ENCODE measurements around the gene SOX5.
A peak's percentile ranks its signal among the peaks of the same experiment; 100 is the strongest.

The SOX5 gene

DNA sequence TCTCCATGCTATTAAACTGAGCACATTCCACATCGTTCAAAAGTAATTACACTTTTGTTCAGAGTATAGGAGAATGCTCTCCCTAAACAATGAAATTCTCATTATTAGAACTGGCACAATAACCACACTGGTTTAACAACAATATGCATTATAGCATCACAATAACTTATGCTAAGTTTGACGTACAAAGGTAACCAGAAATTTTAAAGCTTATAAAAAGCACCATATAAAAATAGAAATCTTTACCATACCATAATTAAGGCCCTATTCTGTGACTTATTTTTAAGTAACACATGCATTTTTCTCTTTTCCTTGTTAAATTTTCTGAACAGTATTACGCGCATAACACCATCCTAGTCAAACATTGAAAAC is 60.4 kb downstream of the SOX5 start:
- H3K4me3 Mint-ChIP-seq = no peak overlapping the region
- peaks cover 4% of the 10 kb centered on the region for H3K4me1 Mint-ChIP-seq
- no peaks in the 10 kb centered on the region for H3K9me3 Mint-ChIP-seq

DNA sequence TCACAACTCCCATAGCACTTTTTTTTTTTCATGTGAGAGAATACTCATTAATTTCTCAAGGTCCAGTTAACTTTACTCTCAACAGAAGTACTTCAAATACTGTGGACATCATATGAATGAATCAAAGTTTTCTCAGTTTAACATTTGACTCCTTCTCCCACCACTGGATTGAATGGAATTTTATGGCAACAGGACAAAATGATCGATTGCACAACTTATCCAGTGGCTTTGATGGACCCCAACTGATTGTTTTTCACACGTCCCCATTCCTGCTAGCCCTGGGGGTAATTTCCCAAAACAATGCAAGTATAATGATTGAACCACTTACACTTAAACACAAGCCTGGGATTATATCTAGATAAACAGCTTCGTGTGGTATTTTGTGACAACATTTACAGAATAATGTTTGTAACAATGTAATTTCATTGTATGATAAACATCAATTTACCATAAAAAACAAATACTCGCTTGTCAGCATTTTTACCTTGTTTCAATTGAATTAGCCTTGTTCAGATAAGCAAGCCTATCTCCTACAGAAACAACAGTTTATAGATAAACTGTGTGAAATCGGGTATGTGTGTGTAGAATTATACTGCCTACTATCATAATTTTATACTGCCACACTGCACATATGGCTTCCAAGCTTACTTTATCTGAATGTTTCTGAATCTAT is 60.9 kb downstream of the SOX5 start:
- Mint-ChIP-seq H3K4me3 (no peak overlapping the region), H3K36me3 (ENCODE audit: low read depth) (peaks cover 14% of the 10 kb centered on the region), H3K9me3 (no peaks in the 10 kb centered on the region), H3K27ac (peak overlapping the region; percentile 2), H3K4me1 (peaks cover 4% of the 10 kb centered on the region), H3K27me3 (ENCODE audit: low read depth, poor library complexity) (no peaks in the 10 kb centered on the region)
- TF ChIP-seq, protein P1, sequence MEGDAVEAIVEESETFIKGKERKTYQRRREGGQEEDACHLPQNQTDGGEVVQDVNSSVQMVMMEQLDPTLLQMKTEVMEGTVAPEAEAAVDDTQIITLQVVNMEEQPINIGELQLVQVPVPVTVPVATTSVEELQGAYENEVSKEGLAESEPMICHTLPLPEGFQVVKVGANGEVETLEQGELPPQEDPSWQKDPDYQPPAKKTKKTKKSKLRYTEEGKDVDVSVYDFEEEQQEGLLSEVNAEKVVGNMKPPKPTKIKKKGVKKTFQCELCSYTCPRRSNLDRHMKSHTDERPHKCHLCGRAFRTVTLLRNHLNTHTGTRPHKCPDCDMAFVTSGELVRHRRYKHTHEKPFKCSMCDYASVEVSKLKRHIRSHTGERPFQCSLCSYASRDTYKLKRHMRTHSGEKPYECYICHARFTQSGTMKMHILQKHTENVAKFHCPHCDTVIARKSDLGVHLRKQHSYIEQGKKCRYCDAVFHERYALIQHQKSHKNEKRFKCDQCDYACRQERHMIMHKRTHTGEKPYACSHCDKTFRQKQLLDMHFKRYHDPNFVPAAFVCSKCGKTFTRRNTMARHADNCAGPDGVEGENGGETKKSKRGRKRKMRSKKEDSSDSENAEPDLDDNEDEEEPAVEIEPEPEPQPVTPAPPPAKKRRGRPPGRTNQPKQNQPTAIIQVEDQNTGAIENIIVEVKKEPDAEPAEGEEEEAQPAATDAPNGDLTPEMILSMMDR (IDR thresholded peaks at IDR 0.05) = no peak
- no peak for DNase-seq

More for the DNA sequence above, 60.4 kb downstream of the SOX5 start:
- H3K36me3 Mint-ChIP-seq (ENCODE audit: low read depth) = peaks cover 17% of the 10 kb centered on the region
- TF ChIP-seq, protein P1 (IDR thresholded peaks at IDR 0.05) = no peak
- H3K27ac Mint-ChIP-seq = no peak overlapping the region
- no peaks in the 10 kb centered on the region for H3K27me3 Mint-ChIP-seq (ENCODE audit: low read depth, poor library complexity)
- DNase-seq = no peak

DNA sequence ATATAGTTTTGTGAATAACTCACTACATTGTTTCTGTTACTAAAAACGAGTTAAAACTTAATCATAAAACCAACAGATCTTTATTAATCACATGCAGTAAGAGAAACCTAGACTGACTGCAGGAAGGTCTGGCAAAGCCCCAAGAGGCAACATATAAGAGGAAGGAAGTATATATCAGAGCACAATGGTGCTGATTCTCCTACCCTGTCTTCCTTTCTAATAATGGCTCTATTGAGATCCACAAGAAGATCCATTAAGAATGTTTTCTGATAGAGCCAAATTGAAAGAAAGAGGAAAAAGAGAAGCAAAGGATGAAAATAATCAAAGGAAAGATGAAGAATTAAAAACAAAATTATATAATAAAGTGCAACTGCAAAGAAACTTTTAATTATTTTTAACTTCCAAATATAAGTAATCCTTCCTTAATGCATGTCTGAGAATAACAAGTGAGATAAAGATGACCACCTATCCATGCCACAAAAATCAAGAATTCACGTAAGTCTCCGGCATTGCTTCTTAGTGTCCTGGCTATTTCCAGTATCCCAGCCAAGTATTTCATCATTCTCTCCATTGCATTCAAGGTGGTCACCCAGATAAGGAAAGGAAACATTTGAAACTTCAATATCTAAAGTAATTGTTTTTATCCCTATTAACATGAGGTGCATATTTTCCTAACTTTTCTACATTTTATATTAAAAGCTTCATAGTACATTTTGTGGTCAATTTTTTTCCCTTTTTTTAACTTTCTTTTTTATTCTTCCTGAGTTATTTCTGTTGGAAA is 62.2 kb downstream of the SOX5 start:
- Mint-ChIP-seq H3K9me3 (no peaks in the 10 kb centered on the region), H3K4me1 (peaks cover 4% of the 10 kb centered on the region), H3K27ac (no peak overlapping the region), H3K4me3 (no peak overlapping the region), H3K36me3 (ENCODE audit: low read depth) (peaks cover 6% of the 10 kb centered on the region), H3K27me3 (ENCODE audit: low read depth, poor library complexity) (no peaks in the 10 kb centered on the region)
- TF ChIP-seq, protein P1 (IDR thresholded peaks at IDR 0.05) = no peak
- DNase-seq = no peak

DNA sequence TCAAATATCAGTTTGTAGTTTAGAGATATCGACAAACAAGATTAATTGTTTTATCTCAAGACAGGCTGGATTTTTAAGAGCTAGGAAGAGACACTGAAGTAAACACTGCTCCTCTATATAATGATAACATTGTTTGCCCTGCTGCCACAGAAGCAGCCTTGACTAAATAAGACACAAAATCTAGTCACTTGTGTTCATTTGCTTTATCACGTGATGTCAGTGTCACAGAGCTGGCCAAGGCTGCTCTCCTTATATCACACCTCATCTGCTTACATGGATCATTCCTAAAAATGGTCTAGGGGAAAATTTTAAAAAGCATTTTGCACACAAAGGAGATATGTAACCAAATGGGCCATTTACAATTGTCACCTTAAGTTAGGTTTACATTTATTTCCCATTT is 64.1 kb downstream of the SOX5 start:
- TF ChIP-seq, protein P1 (IDR thresholded peaks at IDR 0.05) = no peak
- no peak overlapping the region for H3K27ac Mint-ChIP-seq
- no peak for DNase-seq
- no peaks in the 10 kb centered on the region for H3K9me3 Mint-ChIP-seq
- peaks cover under 1% of the 10 kb centered on the region for H3K36me3 Mint-ChIP-seq (ENCODE audit: low read depth)
- no peaks in the 10 kb centered on the region for H3K27me3 Mint-ChIP-seq (ENCODE audit: low read depth, poor library complexity)
- no peak overlapping the region for H3K4me3 Mint-ChIP-seq
- H3K4me1 Mint-ChIP-seq = peaks cover 9% of the 10 kb centered on the region

DNA sequence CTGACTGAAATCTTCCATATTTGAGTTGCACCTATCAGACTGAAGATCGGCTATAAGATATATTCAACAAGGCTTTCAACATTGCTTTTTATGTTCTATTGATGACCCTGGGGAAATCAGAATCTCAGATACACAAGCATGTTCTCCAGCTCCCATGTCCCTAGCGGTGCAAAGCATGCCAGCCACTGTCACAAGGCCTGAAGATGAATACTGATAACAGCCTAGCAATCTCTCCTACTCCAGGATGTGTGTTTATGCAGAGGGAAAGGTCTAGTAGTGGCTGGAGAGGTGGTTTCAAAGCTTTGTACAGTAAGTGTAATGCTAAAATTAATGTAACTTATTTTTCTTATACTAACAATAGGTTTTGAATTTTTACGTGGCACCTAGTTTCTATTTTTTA is 64.6 kb downstream of the SOX5 start:
- Mint-ChIP-seq H3K4me3 (no peak overlapping the region), H3K27me3 (ENCODE audit: low read depth, poor library complexity) (no peaks in the 10 kb centered on the region), H3K4me1 (peaks cover 9% of the 10 kb centered on the region), H3K36me3 (ENCODE audit: low read depth) (no peaks in the 10 kb centered on the region), H3K9me3 (no peaks in the 10 kb centered on the region), H3K27ac (no peak overlapping the region)
- DNase-seq = no peak
- TF ChIP-seq, protein P1 (IDR thresholded peaks at IDR 0.05) = no peak

All from nephron progenitor cell (in vitro differentiated cells).